GM12878 (cell line): ENCODE measurements around the gene ACOT12.

ENCODE experiments used
- ATF3 ChIP-seq: IDR thresholded peaks from 2 replicates; pipeline ENCODE4 v1.6.1; 2011; ENCODE audit warnings: low read depth, mild to moderate bottlenecking, low read length, moderate library complexity, borderline replicate concordance; ENCODE audit errors: extremely low read depth
- CHD1 ChIP-seq: IDR thresholded peaks from 2 replicates; pipeline ENCODE4 v1.6.1; 2012; ENCODE audit warnings: low read depth, low read length, improper control_type of control experiment
- ESRRA ChIP-seq: IDR thresholded peaks from 2 replicates; pipeline ENCODE4 v1.6.1; 2012; ENCODE audit warnings: mild to moderate bottlenecking, low read length, improper control_type of control experiment
- EZH2 ChIP-seq: IDR thresholded peaks from 2 replicates; pipeline ENCODE4 v1.6.1; 2012; ENCODE audit warnings: low read depth, mild to moderate bottlenecking, control low read depth, inconsistent platforms, low read length, borderline replicate concordance; ENCODE audit not compliant: control insufficient read depth
- PAX5 ChIP-seq: IDR thresholded peaks from 2 replicates; pipeline ENCODE4 v1.6.1; 2011; ENCODE audit warnings: low read depth, low read length, borderline replicate concordance
- POLR2AphosphoS5 ChIP-seq: IDR thresholded peaks from 2 replicates; pipeline ENCODE4 v1.6.1; 2011; ENCODE audit warnings: mild to moderate bottlenecking, low read length, inconsistent platforms
- POU2F2 ChIP-seq: IDR thresholded peaks from 3 replicates; pipeline ENCODE4 v1.6.1; 2011; ENCODE audit warnings: low read depth, mild to moderate bottlenecking, low read length, borderline replicate concordance
- SREBF2 ChIP-seq: IDR thresholded peaks from 2 replicates; pipeline ENCODE4 v1.6.1; 2012; ENCODE audit warnings: mild to moderate bottlenecking, low read length
- SUZ12 ChIP-seq: fragments of 200-600 bp; sonication (generic); IDR thresholded peaks from one replicate; pipeline ENCODE4 v1.6.1; 2018; ENCODE audit warnings: antibody characterized with exemption, mild to moderate bottlenecking; ENCODE audit not compliant: unreplicated experiment
- USF2 ChIP-seq: IDR thresholded peaks from 2 replicates; pipeline ENCODE4 v1.6.1; 2011; ENCODE audit warnings: low read depth, low read length, improper control_type of control experiment, borderline replicate concordance
- ZBTB33 ChIP-seq: fragments of 450-650 bp; IDR thresholded peaks from 2 replicates; pipeline ENCODE4 v1.6.1; 2017; ENCODE audit warnings: mild to moderate bottlenecking
- ZNF274 ChIP-seq: IDR thresholded peaks from one replicate; pipeline ENCODE4 v1.8.0; 2011; ENCODE audit not compliant: insufficient read length, insufficient read depth
- TF ChIP-seq, protein P1 (sequence below), 3 experiments: IDR thresholded peaks in 2 of 3; conservative IDR thresholded peaks in 1 of 3; 2 replicates each; pipeline ENCODE4 v1.5.1; 2011; ENCODE audit warnings: low read depth in 3 of 3, low read length in 3 of 3, mild to moderate bottlenecking in 3 of 3, control low read depth in 2 of 3, moderate library complexity in 2 of 3, inconsistent platforms in 1 of 3, mixed read lengths in 1 of 3; ENCODE audit not compliant: control insufficient read depth in 2 of 3, insufficient read depth in 1 of 3; ENCODE audit errors: extremely low read depth in 1 of 3

- no peak for TF ChIP-seq ESRRA
- TF ChIP-seq ATF3: no peak
- TF ChIP-seq, protein P1, sequence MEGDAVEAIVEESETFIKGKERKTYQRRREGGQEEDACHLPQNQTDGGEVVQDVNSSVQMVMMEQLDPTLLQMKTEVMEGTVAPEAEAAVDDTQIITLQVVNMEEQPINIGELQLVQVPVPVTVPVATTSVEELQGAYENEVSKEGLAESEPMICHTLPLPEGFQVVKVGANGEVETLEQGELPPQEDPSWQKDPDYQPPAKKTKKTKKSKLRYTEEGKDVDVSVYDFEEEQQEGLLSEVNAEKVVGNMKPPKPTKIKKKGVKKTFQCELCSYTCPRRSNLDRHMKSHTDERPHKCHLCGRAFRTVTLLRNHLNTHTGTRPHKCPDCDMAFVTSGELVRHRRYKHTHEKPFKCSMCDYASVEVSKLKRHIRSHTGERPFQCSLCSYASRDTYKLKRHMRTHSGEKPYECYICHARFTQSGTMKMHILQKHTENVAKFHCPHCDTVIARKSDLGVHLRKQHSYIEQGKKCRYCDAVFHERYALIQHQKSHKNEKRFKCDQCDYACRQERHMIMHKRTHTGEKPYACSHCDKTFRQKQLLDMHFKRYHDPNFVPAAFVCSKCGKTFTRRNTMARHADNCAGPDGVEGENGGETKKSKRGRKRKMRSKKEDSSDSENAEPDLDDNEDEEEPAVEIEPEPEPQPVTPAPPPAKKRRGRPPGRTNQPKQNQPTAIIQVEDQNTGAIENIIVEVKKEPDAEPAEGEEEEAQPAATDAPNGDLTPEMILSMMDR (IDR thresholded peaks at IDR 0.05 in 2 of 3, conservative IDR thresholded peaks at IDR 0.05 in 1 of 3; ENCODE audit: control insufficient read depth in 2 of 3, extremely low read depth in 1 of 3, insufficient read depth in 1 of 3, low read depth in 3 of 3, low read length in 3 of 3): no peak
- no peak for TF ChIP-seq SREBF2
- no peak for TF ChIP-seq ZNF274
- TF ChIP-seq EZH2: no peak
- TF ChIP-seq ZBTB33: no peak
- TF ChIP-seq CHD1: no peak
- no peak for TF ChIP-seq SUZ12
- TF ChIP-seq PAX5: no peak
- TF ChIP-seq POU2F2: no peak
- no peak for TF ChIP-seq USF2
- TF ChIP-seq POLR2AphosphoS5: no peak
Observed at GRCh38 chr5:81354093-81354492, 39.8 kb downstream of the ACOT12 start.
